Heart left ventricle (tissue), 13 donors: Measurements from ENCODE around the gene UBE3B.

ENCODE experiments used
- POLR2A ChIP-seq, 2 donors: fragments of 450-650 bp; IDR thresholded peaks; one replicate each; pipeline ENCODE4 v1.6.1; 2017; ENCODE audit warnings: antibody characterized with exemption in 2 of 2, mild to moderate bottlenecking in 2 of 2, moderate library complexity in 2 of 2
- TF ChIP-seq, protein P1 (sequence below), 12 donors: fragments of 200-600 bp; sonication (generic) in 4 of 12; IDR thresholded peaks; one replicate each; pipeline versions ENCODE4 v1.5.0 to v1.8.0; 2018 to 2022; ENCODE audit warnings: antibody characterized with exemption in 12 of 12, mild to moderate bottlenecking in 5 of 12
- donor health status: ischemic (EF 13 %, LVEDD 7.1; RV severe dilation, severe dysfunction).
- donor health status: DM: no; HTN: yes; CAD: no.
- donor health status: DM: no; HTN: no; CAD: no.
- donor health status: ischemic (EF 25% LVEDD 6.9; RV normal size, moderate dysfunction).
- donor health status: ischemic (EF 25% LVEDD 5.7; RV mildly dilated, moderate dysfunction).
- donor health status: ischemic (EF 35%, LVEDD 5.7; RV mildly dilated, moderate dysfunction).
- donor health status: nonischemic (EF 11% LVEDD 7.7; RV severe dilation, severe dysfunction).
- donor health status: DM: yes; HTN: yes; CAD: no.
- donor health status: PGD.
- donor health status: ischemic (EF 29% LVEDD 5.4; RV normal size, mild dysfunction).
- donor health status: nonischemic (EF 23%, LVEDD 6.1; RV moderate dilation, normal function).

DNA sequence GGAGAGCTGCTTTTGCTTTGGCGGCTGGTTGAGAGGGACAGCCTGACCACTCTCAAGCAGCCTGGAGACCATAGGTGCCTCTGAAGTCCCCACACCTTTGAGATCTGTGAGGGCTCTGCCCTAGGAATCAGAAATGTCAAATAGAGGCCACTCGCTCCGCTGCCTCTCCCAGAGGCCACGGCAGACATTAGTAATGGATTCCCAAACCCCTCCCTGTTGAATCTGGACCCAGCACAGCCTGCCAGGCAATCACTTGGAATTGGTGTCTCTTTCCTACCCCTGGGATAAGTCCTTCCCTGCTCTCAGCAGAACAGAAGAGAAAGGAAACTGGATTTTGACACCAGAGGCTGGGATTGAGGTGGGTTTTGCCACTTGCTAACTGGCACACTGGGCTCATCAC, 70.8 kb downstream of the UBE3B start:
- no peak for TF ChIP-seq POLR2A (IDR thresholded peaks at IDR 0.05)
- TF ChIP-seq, protein P1, sequence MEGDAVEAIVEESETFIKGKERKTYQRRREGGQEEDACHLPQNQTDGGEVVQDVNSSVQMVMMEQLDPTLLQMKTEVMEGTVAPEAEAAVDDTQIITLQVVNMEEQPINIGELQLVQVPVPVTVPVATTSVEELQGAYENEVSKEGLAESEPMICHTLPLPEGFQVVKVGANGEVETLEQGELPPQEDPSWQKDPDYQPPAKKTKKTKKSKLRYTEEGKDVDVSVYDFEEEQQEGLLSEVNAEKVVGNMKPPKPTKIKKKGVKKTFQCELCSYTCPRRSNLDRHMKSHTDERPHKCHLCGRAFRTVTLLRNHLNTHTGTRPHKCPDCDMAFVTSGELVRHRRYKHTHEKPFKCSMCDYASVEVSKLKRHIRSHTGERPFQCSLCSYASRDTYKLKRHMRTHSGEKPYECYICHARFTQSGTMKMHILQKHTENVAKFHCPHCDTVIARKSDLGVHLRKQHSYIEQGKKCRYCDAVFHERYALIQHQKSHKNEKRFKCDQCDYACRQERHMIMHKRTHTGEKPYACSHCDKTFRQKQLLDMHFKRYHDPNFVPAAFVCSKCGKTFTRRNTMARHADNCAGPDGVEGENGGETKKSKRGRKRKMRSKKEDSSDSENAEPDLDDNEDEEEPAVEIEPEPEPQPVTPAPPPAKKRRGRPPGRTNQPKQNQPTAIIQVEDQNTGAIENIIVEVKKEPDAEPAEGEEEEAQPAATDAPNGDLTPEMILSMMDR (IDR thresholded peaks at IDR 0.05) = no peak
